GM23338 (cell line): ENCODE results near the gene ZC3H12C. TPM values are rescaled to one million over a fixed set of nuclear protein-coding genes. Genes with fewer than 3 reads are reported as not detected.

Experiments
- ATAC-seq: fragments of 200-7000 bp; cut with Tn5 transposase; 3 replicates; pipeline ENCODE4 v1.9.1; 2020
- DNase-seq: peaks from one replicate; pipeline ENCODE4 v3.0.0-alpha.2; 2015; ENCODE audit warnings: low spot score
- H2AFZ ChIP-seq: fragments of 200-600 bp; sonication (generic); 2 replicates; pipeline ENCODE4 v1.8.0; 2016; ENCODE audit warnings: antibody characterized with exemption, mild to moderate bottlenecking, moderate library complexity
- H3F3A ChIP-seq: fragments of 200-600 bp; sonication (generic); replicated peaks from 2 replicates; pipeline ENCODE4 v1.8.0; 2017; ENCODE audit warnings: antibody characterized with exemption, mixed run types, low read depth
- H3K27ac ChIP-seq: fragments of 200-600 bp; sonication (generic); 2 replicates; pipeline ENCODE4 v1.6.1; 2016; ENCODE audit warnings: low read depth
- H3K27me3 ChIP-seq: fragments of 200-600 bp; sonication (generic); 2 replicates; pipeline ENCODE4 v1.8.0; 2016; ENCODE audit warnings: mild to moderate bottlenecking, mixed run types, moderate library complexity; ENCODE audit not compliant: insufficient read depth
- H3K36me3 ChIP-seq: fragments of 200-600 bp; sonication (generic); 2 replicates; pipeline ENCODE4 v1.8.0; 2016; ENCODE audit warnings: mild to moderate bottlenecking; ENCODE audit not compliant: insufficient read depth
- H3K4me1 ChIP-seq: fragments of 200-600 bp; sonication (generic); 2 replicates; pipeline ENCODE4 v1.8.0; 2016; ENCODE audit warnings: mild to moderate bottlenecking, moderate library complexity; ENCODE audit not compliant: insufficient read depth
- H3K4me2 ChIP-seq: fragments of 200-600 bp; sonication (generic); 2 replicates; pipeline ENCODE4 v1.7.1; 2017; ENCODE audit warnings: mixed run types
- H3K4me3 ChIP-seq: fragments of 200-600 bp; sonication (generic); 2 replicates; pipeline ENCODE4 v1.6.1; 2016; ENCODE audit warnings: mixed run types
- H3K79me2 ChIP-seq: fragments of 200-600 bp; sonication (generic); replicated peaks from 2 replicates; pipeline ENCODE4 v1.8.0; 2017; ENCODE audit warnings: mild to moderate bottlenecking; ENCODE audit not compliant: insufficient read depth
- H3K9me2 ChIP-seq: fragments of 200-600 bp; sonication (generic); 2 replicates; pipeline ENCODE4 v1.8.0; 2017; ENCODE audit not compliant: insufficient read depth
- H4K20me1 ChIP-seq: fragments of 200-600 bp; sonication (generic); replicated peaks from 2 replicates; pipeline ENCODE4 v1.8.0; 2017; ENCODE audit warnings: mild to moderate bottlenecking; ENCODE audit not compliant: insufficient read depth
- H3K27ac Mint-ChIP-seq: 2 replicates; pipeline ENCODE4 v1.8.0; 2020; ENCODE audit warnings: inconsistent platforms, mild to moderate bottlenecking, moderate library complexity, mixed read lengths
- H3K27me3 Mint-ChIP-seq: 3 replicates; pipeline ENCODE4 v1.8.0; 2022; ENCODE audit warnings: low read depth, mild to moderate bottlenecking, moderate library complexity, mixed read lengths, inconsistent platforms; ENCODE audit not compliant: insufficient read depth, poor library complexity
- H3K36me3 Mint-ChIP-seq: 3 replicates; pipeline ENCODE4 v1.8.0; 2021; ENCODE audit warnings: low read depth, mild to moderate bottlenecking, inconsistent platforms, moderate library complexity, mixed read lengths
- H3K4me1 Mint-ChIP-seq: 3 replicates; pipeline ENCODE4 v1.8.0; 2020; ENCODE audit warnings: mild to moderate bottlenecking, inconsistent platforms, mixed read lengths
- H3K4me3 Mint-ChIP-seq: 3 replicates; pipeline ENCODE4 v1.8.0; 2021; ENCODE audit warnings: moderate library complexity, mild to moderate bottlenecking, inconsistent platforms, mixed read lengths
- H3K9me3 Mint-ChIP-seq: 3 replicates; pipeline ENCODE4 v1.8.0; 2020; ENCODE audit warnings: moderate library complexity, mild to moderate bottlenecking, inconsistent platforms, mixed read lengths
- CREB1 ChIP-seq: fragments of 250-450 bp; sonication (Bioruptor Pico); IDR thresholded peaks from 2 replicates; pipeline ENCODE4 v1.5.0; 2020; ENCODE audit warnings: low read depth, mild to moderate bottlenecking, moderate library complexity
- ETS1 ChIP-seq: IDR thresholded peaks from 2 replicates; pipeline ENCODE4 v1.6.1; 2016; ENCODE audit warnings: antibody characterized with exemption
- EZH2 ChIP-seq: fragments of 200-600 bp; sonication (generic); IDR thresholded peaks from one replicate; pipeline ENCODE4 v1.8.0; 2017; ENCODE audit warnings: antibody characterized with exemption, mild to moderate bottlenecking, low read depth; ENCODE audit not compliant: unreplicated experiment
- EZH2phosphoT487 ChIP-seq: fragments of 200-600 bp; sonication (generic); IDR thresholded peaks from one replicate; pipeline ENCODE4 v1.8.1; 2018; ENCODE audit warnings: antibody characterized with exemption; ENCODE audit not compliant: unreplicated experiment
- JUNB ChIP-seq: IDR thresholded peaks from one replicate; pipeline ENCODE4 v1.6.1; 2016; ENCODE audit warnings: antibody characterized with exemption; ENCODE audit not compliant: unreplicated experiment
- NANOG ChIP-seq: IDR thresholded peaks from 2 replicates; pipeline ENCODE4 v1.6.1; 2016; ENCODE audit warnings: antibody characterized with exemption, borderline replicate concordance
- POLR2AphosphoS5 ChIP-seq: IDR thresholded peaks from 2 replicates; pipeline ENCODE4 v1.6.1; 2016; ENCODE audit warnings: antibody characterized with exemption, low read depth
- REST ChIP-seq: IDR thresholded peaks from one replicate; pipeline ENCODE4 v1.6.1; 2018; ENCODE audit warnings: antibody characterized with exemption; ENCODE audit not compliant: unreplicated experiment
- ZNF114 ChIP-seq: fragments of 250-450 bp; sonication (Bioruptor Pico); IDR thresholded peaks from 2 replicates; pipeline ENCODE4 v1.5.0; 2020; ENCODE audit warnings: mild to moderate bottlenecking, moderate library complexity
- ZNF331 ChIP-seq: fragments of 250-450 bp; sonication (Bioruptor Pico); IDR thresholded peaks from 2 replicates; pipeline ENCODE4 v1.5.0; 2020; ENCODE audit warnings: low read depth, mild to moderate bottlenecking, moderate library complexity
- ZNF462 ChIP-seq: fragments of 250-450 bp; sonication (Bioruptor Pico); IDR thresholded peaks from 2 replicates; pipeline ENCODE4 v1.5.0; 2020; ENCODE audit warnings: mild to moderate bottlenecking, moderate library complexity
- polyA plus RNA-seq: library from polyadenylated mRNA; unstranded; fragments of >200 nt; fragmentation: Nextera tagmentation; extraction: Ambion mirVana; gene quantifications from 2 replicates; pipeline ENCODE4 v1.2.1, GENCODE V29; 2016
- total RNA-seq: library from RNA; depleted of rRNA; stranded (reverse); fragments of >200 nt; shearing (Covaris generic); gene quantifications from 2 replicates; pipeline ENCODE4 v1.2.3, GENCODE V29; 2014

ZC3H12C gene
- total and polyA plus RNA-seq, 2 experiments from 2014 or later = 0.55 to 2.4 TPM

- TF ChIP-seq REST (no peak), EZH2 (no peak)
Measured at GRCh38 chr11:110119317-110119716, 26.1 kb downstream of the ZC3H12C start (continued).

- Histone ChIP-seq H3K4me3 (no peak overlapping the region), H4K20me1 (no peaks in the 10 kb centered on the region), H3K27me3 (no peaks in the 10 kb centered on the region), H3K4me1 (peaks cover 4% of the 10 kb centered on the region; the same call in 1 of the 2 replicates), H3K9me2 (no peaks in the 10 kb centered on the region), H3K4me2 (no peak overlapping the region), H2AFZ (no peak overlapping the region), H3F3A (no peaks in the 10 kb centered on the region), H3K27ac (no peak overlapping the region), H3K79me2 (no peaks in the 10 kb centered on the region; the same call in 1 of the 2 replicates), H3K36me3 (no peaks in the 10 kb centered on the region)
- Mint-ChIP-seq H3K27ac (no peak overlapping the region), H3K36me3 (peaks cover 3% of the 10 kb centered on the region; the same call in 1 of the 3 replicates), H3K4me3 (no peak overlapping the region), H3K9me3 (no peaks in the 10 kb centered on the region), H3K4me1 (peaks cover 27% of the 10 kb centered on the region), H3K27me3 (peaks cover 1% of the 10 kb centered on the region)
- ATAC-seq (no peak), DNase-seq (no peak)
- TF ChIP-seq EZH2phosphoT487 (no peak), ZNF462 (CRISPR knock-in tag) (no peak), REST (no peak), ZNF331 (CRISPR knock-in tag) (no peak), CREB1 (CRISPR knock-in tag) (no peak), ZNF114 (CRISPR knock-in tag) (no peak), POLR2AphosphoS5 (no peak), ETS1 (no peak), NANOG (no peak), JUNB (no peak)
Measured at GRCh38 chr11:110121204-110121603, 28.0 kb downstream of the ZC3H12C start.
